Transverse colon (tissue), 4 donors: Measurements from ENCODE around the gene LIN7C. TPM values are rescaled to one million over a fixed set of nuclear protein-coding genes. Genes with fewer than 3 reads are reported as not detected.

Experiments
- DNase-seq: peaks from one replicate; pipeline ENCODE4 v3.0.0-alpha.2; 2019
- H3K27ac ChIP-seq, 4 donors: fragments of 200-600 bp; sonication (generic); 2 replicates each; pipeline ENCODE4 v1.5.1; 2016 to 2018; ENCODE audit warnings: inconsistent platforms in 4 of 4
- H3K27me3 ChIP-seq: fragments of 200-600 bp; sonication (generic); 2 replicates; pipeline ENCODE4 v1.5.1; 2017; ENCODE audit warnings: inconsistent platforms
- H3K36me3 ChIP-seq, 4 donors: fragments of 200-600 bp; sonication (generic); 2 replicates each; pipeline ENCODE4 v1.5.1; 2017 to 2019; ENCODE audit warnings: inconsistent platforms in 4 of 4
- H3K4me1 ChIP-seq, 4 donors: fragments of 200-600 bp; sonication (generic); 2 replicates each; pipeline ENCODE4 v1.5.1; 2017 to 2020; ENCODE audit warnings: inconsistent platforms in 4 of 4
- H3K4me3 ChIP-seq, 4 donors: fragments of 200-600 bp; sonication (generic); 1 replicate in 1 of 4; 2 replicates in 3 of 4; pipeline versions ENCODE4 v1.5.1 to v1.6.1; 2017 to 2019; ENCODE audit warnings: inconsistent platforms in 4 of 4
- H3K9me3 ChIP-seq, 2 donors: fragments of 200-600 bp; sonication (generic); 2 replicates each; pipeline ENCODE4 v1.5.1; 2017 to 2019; ENCODE audit warnings: inconsistent platforms in 2 of 2
- CTCF ChIP-seq, 5 experiments: fragments of 200-600 bp in 3 of 5; fragments of 450-650 bp in 2 of 5; sonication (generic) in 3 of 5; IDR thresholded peaks; 1 replicate in 2 of 5; 2 replicates in 3 of 5; pipeline ENCODE4 v1.5.1; 2016 to 2017; ENCODE audit warnings: antibody characterized with exemption in 5 of 5, inconsistent platforms in 3 of 5, mild to moderate bottlenecking in 2 of 5, moderate library complexity in 1 of 5
- EP300 ChIP-seq: sonication (generic); formaldehyde crosslinking; IDR thresholded peaks from one replicate; pipeline ENCODE4 v1.6.1; 2017; ENCODE audit warnings: antibody characterized with exemption, low read depth
- POLR2A ChIP-seq: fragments of 450-650 bp; IDR thresholded peaks from one replicate; pipeline ENCODE4 v1.6.1; 2016; ENCODE audit warnings: antibody characterized with exemption, mild to moderate bottlenecking, moderate library complexity
- POLR2AphosphoS5 ChIP-seq, 3 donors: sonication (generic); formaldehyde crosslinking; IDR thresholded peaks; one replicate each; pipeline ENCODE4 v1.6.1; 2016; ENCODE audit warnings: antibody characterized with exemption in 3 of 3
- WGBS, 2 donors: methylation state at CpG; one replicate each; pipeline ENCODE4 v1.1.5; 2018; ENCODE audit warnings: low coverage in 1 of 2; 5-methylcytosine and 5-hydroxymethylcytosine counted together
- in situ Hi-C, 4 donors: fragments of 200-750 bp; cut with MboI; loops; one replicate each; pipeline versions ENCODE4 v1.15.0 to v1.15.1; 2017; ENCODE audit warnings: low sequenced_read_pairs in 3 of 4, low pct_ligation_motif_present in 1 of 4, low pct_unique_long_range_greater_than_20kb in 1 of 4
- intact Hi-C: fragments of 100-400 bp; cut with DNase I; formaldehyde crosslinking; loops from one replicate; pipeline ENCODE4 v1.15.1; 2023; ENCODE audit warnings: low total_unique reads
- total RNA-seq, 4 donors: library from RNA; depleted of rRNA; stranded (reverse); fragments of >200 nt; gene quantifications; one replicate each; pipeline ENCODE4 v1.1.0, GENCODE V29; 2016

LIN7C gene
- total RNA-seq, 4 donors from 2014 or later: 23.1 to 49.2 (median 32.4) TPM

- H3K4me1 ChIP-seq: peaks cover 0 to 54% (median 41%) of the 10 kb centered on the region in 4 donors
- H3K9me3 ChIP-seq: no peaks in the 10 kb centered on the region
- 14 to 50% methylated on average over 1 to 2 of the region's 2 CpGs for WGBS, 2 donors
- no peak overlapping the region for H3K4me3 ChIP-seq
- H3K27ac ChIP-seq: peak overlapping the region; percentile 41 to 94 (median 78)
- in situ Hi-C loops: loop anchor here in 1 of 4 donors (25.0 kb wide), 1 partner anchor 102 kb away; the partner anchor contains the start of gene CCDC34
- no peaks in the 10 kb centered on the region for H3K36me3 ChIP-seq
- intact Hi-C loops: no loop called here
- no peak for TF ChIP-seq POLR2A
- no peak for DNase-seq
- no peaks in the 10 kb centered on the region for H3K27me3 ChIP-seq
These were observed 42.3 kb downstream of the LIN7C start for GRCh38 chr11:27464289-27464696.

GRCh38 chr11:27462543-27462942 lies 44.0 kb downstream of the LIN7C start:
- Histone ChIP-seq H3K27me3 (no peaks in the 10 kb centered on the region), H3K4me3 (no peak overlapping the region), H3K27ac (no peak overlapping the region), H3K9me3 (no peaks in the 10 kb centered on the region), H3K36me3 (no peaks in the 10 kb centered on the region), H3K4me1 (peaks cover 0 to 50% (median 31%) of the 10 kb centered on the region in 4 donors)
- in situ Hi-C loops (loop anchor here in 1 of 4 donors (25.0 kb wide), 1 partner anchor 100 kb away; the partner anchor contains the start of gene CCDC34), intact Hi-C loops (no loop called here)
- 75 to 82% methylated on average over 5 of the region's 5 CpGs for WGBS, 2 donors
- DNase-seq: no peak
- TF ChIP-seq CTCF (IDR thresholded peaks at IDR 0.05) (no peak), POLR2AphosphoS5 (IDR thresholded peaks at IDR 0.05) (no peak), EP300 (no peak)

DNA sequence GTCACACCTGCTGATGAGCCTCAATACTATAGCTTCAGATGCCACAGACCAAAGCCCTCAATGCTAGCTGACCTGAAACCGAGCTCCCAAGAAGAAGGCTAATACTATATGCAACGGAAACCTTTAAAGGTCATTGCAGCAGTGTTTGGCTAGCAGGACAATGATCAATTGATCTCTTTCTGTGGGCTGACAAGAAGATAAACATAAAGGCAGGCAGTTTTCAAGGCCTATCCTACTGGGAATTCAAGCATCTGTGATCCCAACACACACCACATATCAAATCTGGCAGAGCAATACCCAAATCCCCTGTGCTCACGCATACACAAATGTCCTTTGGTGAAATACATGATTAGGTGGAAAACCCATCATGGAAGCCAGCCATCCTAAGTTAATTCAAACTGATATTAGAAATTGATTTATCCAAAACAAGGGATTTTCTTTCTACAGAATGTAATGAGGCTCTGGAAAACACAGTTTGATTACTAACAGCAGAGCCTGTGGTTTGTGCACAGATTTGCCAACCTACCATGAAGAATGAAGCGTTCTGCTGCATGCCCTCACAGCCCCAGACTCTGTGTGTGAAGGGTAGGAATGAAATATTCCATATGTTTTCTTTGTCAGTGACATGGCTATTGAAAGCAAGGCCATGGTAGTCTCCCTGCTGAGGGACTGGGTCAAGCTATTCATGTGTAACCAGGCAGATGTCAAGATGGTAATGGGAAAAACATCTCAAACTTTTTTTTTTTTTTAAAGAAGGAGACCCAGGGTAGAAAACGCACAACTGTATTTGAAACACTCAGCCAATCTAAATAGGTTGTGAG lies 46.2 kb downstream of the LIN7C start:
- no peaks in the 10 kb centered on the region for H3K36me3 ChIP-seq
- H3K4me1 ChIP-seq: peaks cover 7 to 52% (median 32%) of the 10 kb centered on the region in 4 donors
- TF ChIP-seq EP300: no peak
- no peak for TF ChIP-seq POLR2AphosphoS5 (IDR thresholded peaks at IDR 0.05)
- TF ChIP-seq POLR2A: no peak
- TF ChIP-seq CTCF (IDR thresholded peaks at IDR 0.05): no peak
- no peak for DNase-seq
- H3K4me3 ChIP-seq: no peak overlapping the region
- in situ Hi-C loops (loop anchor here in 1 of 4 donors (25.0 kb wide), 1 partner anchor 98 kb away; the partner anchor contains the start of gene CCDC34), intact Hi-C loops (no loop called here)
- no peaks in the 10 kb centered on the region for H3K9me3 ChIP-seq
- no peak overlapping the region for H3K27ac ChIP-seq
- 90 to 93% methylated on average over 4 to 5 of the region's 5 CpGs for WGBS, 2 donors
- H3K27me3 ChIP-seq: no peaks in the 10 kb centered on the region

- Histone ChIP-seq H3K9me3 (no peaks in the 10 kb centered on the region), H3K27ac (no peak overlapping the region), H3K4me1 (peaks cover 7 to 40% (median 22%) of the 10 kb centered on the region in 4 donors), H3K4me3 (no peak overlapping the region), H3K27me3 (no peaks in the 10 kb centered on the region), H3K36me3 (no peaks in the 10 kb centered on the region)
- intact Hi-C loops (no loop called here), in situ Hi-C loops (loop anchor here in 1 of 4 donors (25.0 kb wide), 1 partner anchor 97 kb away; the partner anchor contains the start of gene CCDC34)
- WGBS, 2 donors: 76 to 88% methylated on average over 4 to 6 of the region's 6 CpGs
- DNase-seq: no peak
- TF ChIP-seq POLR2A (no peak), POLR2AphosphoS5 (IDR thresholded peaks at IDR 0.05) (no peak), CTCF (IDR thresholded peaks at IDR 0.05) (no peak), EP300 (no peak)
These were observed 47.4 kb downstream of the LIN7C start for GRCh38 chr11:27459191-27459590.
